Ectodermal cell (in vitro differentiated cells): ENCODE data around the gene TXNDC5.

Source experiments
- H3K27ac ChIP-seq: 2 replicates; pipeline ENCODE4 v1.7.0; 2013; ENCODE audit warnings: mild to moderate bottlenecking, low read depth, low read length; ENCODE audit not compliant: insufficient read depth, poor library complexity, severe bottlenecking
- H3K27me3 ChIP-seq: 2 replicates; pipeline ENCODE4 v1.7.0; 2013; ENCODE audit warnings: mild to moderate bottlenecking, low read length; ENCODE audit not compliant: insufficient read depth, control insufficient read depth, poor library complexity, severe bottlenecking
- H3K36me3 ChIP-seq: one replicate; pipeline ENCODE4 v1.7.0; 2013; ENCODE audit warnings: low read length; ENCODE audit not compliant: control insufficient read depth, insufficient read depth
- H3K4me1 ChIP-seq: one replicate; pipeline ENCODE4 v1.7.0; 2013; ENCODE audit warnings: low read length; ENCODE audit not compliant: control insufficient read depth, insufficient read depth
- H3K4me3 ChIP-seq: 2 replicates; pipeline ENCODE4 v1.7.0; 2013; ENCODE audit warnings: low read depth, low read length, control low read depth; ENCODE audit not compliant: insufficient read depth
- H3K9me3 ChIP-seq: 2 replicates; pipeline ENCODE4 v1.7.0; 2013; ENCODE audit warnings: mild to moderate bottlenecking, low read length, moderate library complexity; ENCODE audit not compliant: control insufficient read depth
- WGBS, 2 experiments: methylation state at CpG; one replicate each; pipeline ENCODE4 v1.1.7; 2013; ENCODE audit warnings: missing lambda C conversion rate in 2 of 2; 5-methylcytosine and 5-hydroxymethylcytosine counted together

The TXNDC5 gene

GRCh38 chr6:7905416-7905815 is 5.2 kb downstream of the TXNDC5 start:
- peaks cover 3% of the 10 kb centered on the region for H3K4me1 ChIP-seq
- no peaks in the 10 kb centered on the region for H3K27me3 ChIP-seq
- H3K27ac ChIP-seq: no peak overlapping the region
- 93% methylated on average over 2 of the region's 2 CpGs for WGBS, 2 experiments
- H3K36me3 ChIP-seq: peaks cover 23% of the 10 kb centered on the region
- H3K9me3 ChIP-seq: no peaks in the 10 kb centered on the region
- H3K4me3 ChIP-seq: no peak overlapping the region

GRCh38 chr6:7904654-7905319 is 5.8 kb downstream of the TXNDC5 start:
- Histone ChIP-seq H3K4me1 (peaks cover 3% of the 10 kb centered on the region), H3K27ac (no peak overlapping the region), H3K36me3 (peaks cover 23% of the 10 kb centered on the region), H3K9me3 (no peaks in the 10 kb centered on the region), H3K4me3 (no peak overlapping the region), H3K27me3 (no peaks in the 10 kb centered on the region)
- 93 to 96% methylated on average over 5 of the region's 5 CpGs for WGBS, 2 experiments

GRCh38 chr6:7903673-7904072 is 6.9 kb downstream of the TXNDC5 start:
- Histone ChIP-seq H3K27me3 (no peaks in the 10 kb centered on the region), H3K36me3 (peaks cover 23% of the 10 kb centered on the region), H3K27ac (no peak overlapping the region), H3K9me3 (no peaks in the 10 kb centered on the region), H3K4me3 (no peak overlapping the region), H3K4me1 (no peaks in the 10 kb centered on the region)
- 97% methylated on average over 3 of the region's 3 CpGs for WGBS, 2 experiments

GRCh38 chr6:7902867-7903266 is 7.7 kb downstream of the TXNDC5 start:
- WGBS, 2 experiments: 80 to 100% methylated on average over 1 of the region's 1 CpG
- Histone ChIP-seq H3K27me3 (no peaks in the 10 kb centered on the region), H3K9me3 (no peaks in the 10 kb centered on the region), H3K27ac (no peak overlapping the region), H3K4me1 (no peaks in the 10 kb centered on the region), H3K36me3 (peaks cover 23% of the 10 kb centered on the region), H3K4me3 (no peak overlapping the region)

GRCh38 chr6:7902221-7902620 is 8.4 kb downstream of the TXNDC5 start:
- Histone ChIP-seq H3K36me3 (peaks cover 23% of the 10 kb centered on the region), H3K27me3 (no peaks in the 10 kb centered on the region), H3K27ac (no peak overlapping the region), H3K9me3 (no peaks in the 10 kb centered on the region), H3K4me3 (no peak overlapping the region), H3K4me1 (no peaks in the 10 kb centered on the region)
- 90 to 94% methylated on average over 8 of the region's 8 CpGs for WGBS, 2 experiments

GRCh38 chr6:7901780-7902179 is 8.8 kb downstream of the TXNDC5 start:
- Histone ChIP-seq H3K4me1 (no peaks in the 10 kb centered on the region), H3K9me3 (no peaks in the 10 kb centered on the region), H3K36me3 (peaks cover 23% of the 10 kb centered on the region), H3K27ac (no peak overlapping the region), H3K27me3 (no peaks in the 10 kb centered on the region), H3K4me3 (no peak overlapping the region)
- WGBS, 2 experiments: 91 to 93% methylated on average over 4 of the region's 4 CpGs

GRCh38 chr6:7901056-7901455 is 9.5 kb downstream of the TXNDC5 start:
- H3K36me3 ChIP-seq: peaks cover 23% of the 10 kb centered on the region
- no peaks in the 10 kb centered on the region for H3K9me3 ChIP-seq
- H3K4me3 ChIP-seq: no peak overlapping the region
- no peaks in the 10 kb centered on the region for H3K4me1 ChIP-seq
- no peaks in the 10 kb centered on the region for H3K27me3 ChIP-seq
- H3K27ac ChIP-seq: no peak overlapping the region
- 95 to 97% methylated on average over 9 of the region's 9 CpGs for WGBS, 2 experiments

- Histone ChIP-seq H3K4me1 (no peaks in the 10 kb centered on the region), H3K27ac (no peak overlapping the region), H3K9me3 (no peaks in the 10 kb centered on the region), H3K27me3 (no peaks in the 10 kb centered on the region), H3K36me3 (peaks cover 23% of the 10 kb centered on the region), H3K4me3 (no peak overlapping the region)
- 96 to 98% methylated on average over 2 of the region's 2 CpGs for WGBS, 2 experiments
Measured at GRCh38 chr6:7900621-7901020, 10.0 kb downstream of the TXNDC5 start.

- H3K4me3 ChIP-seq: no peak overlapping the region
- H3K4me1 ChIP-seq: no peaks in the 10 kb centered on the region
- H3K36me3 ChIP-seq: peaks cover 30% of the 10 kb centered on the region
- no peaks in the 10 kb centered on the region for H3K9me3 ChIP-seq
- WGBS, 2 experiments: 90 to 94% methylated on average over 4 of the region's 4 CpGs
- H3K27me3 ChIP-seq: no peaks in the 10 kb centered on the region
- H3K27ac ChIP-seq: no peak overlapping the region
Measured at GRCh38 chr6:7899889-7900213, 10.7 kb downstream of the TXNDC5 start.

- WGBS, 2 experiments: 84 to 87% methylated on average over 5 of the region's 5 CpGs
- no peak overlapping the region for H3K27ac ChIP-seq
- H3K36me3 ChIP-seq: peaks cover 33% of the 10 kb centered on the region
- no peaks in the 10 kb centered on the region for H3K4me1 ChIP-seq
- no peaks in the 10 kb centered on the region for H3K9me3 ChIP-seq
- H3K27me3 ChIP-seq: no peaks in the 10 kb centered on the region
- H3K4me3 ChIP-seq: no peak overlapping the region
Measured at GRCh38 chr6:7899101-7899888, 11.3 kb downstream of the TXNDC5 start.
